Gastrocnemius medialis (tissue), 4 donors: Measurements from ENCODE around the gene C20orf202.

ENCODE experiments used
- POLR2A ChIP-seq, 2 donors: fragments of 450-650 bp; IDR thresholded peaks; one replicate each; pipeline ENCODE4 v1.6.1; 2017; ENCODE audit warnings: antibody characterized with exemption in 2 of 2, mild to moderate bottlenecking in 2 of 2, moderate library complexity in 2 of 2
- TF ChIP-seq, protein P1 (sequence below), 5 experiments: fragments of 450-650 bp in 3 of 5; fragments of 200-600 bp in 2 of 5; sonication (generic) in 2 of 5; IDR thresholded peaks in 4 of 5; conservative IDR thresholded peaks in 1 of 5; 1 replicate in 4 of 5; 2 replicates in 1 of 5; pipeline ENCODE4 v1.5.1; 2016 to 2019; ENCODE audit warnings: antibody characterized with exemption in 5 of 5, mild to moderate bottlenecking in 3 of 5, moderate library complexity in 3 of 5

- TF ChIP-seq, protein P1, sequence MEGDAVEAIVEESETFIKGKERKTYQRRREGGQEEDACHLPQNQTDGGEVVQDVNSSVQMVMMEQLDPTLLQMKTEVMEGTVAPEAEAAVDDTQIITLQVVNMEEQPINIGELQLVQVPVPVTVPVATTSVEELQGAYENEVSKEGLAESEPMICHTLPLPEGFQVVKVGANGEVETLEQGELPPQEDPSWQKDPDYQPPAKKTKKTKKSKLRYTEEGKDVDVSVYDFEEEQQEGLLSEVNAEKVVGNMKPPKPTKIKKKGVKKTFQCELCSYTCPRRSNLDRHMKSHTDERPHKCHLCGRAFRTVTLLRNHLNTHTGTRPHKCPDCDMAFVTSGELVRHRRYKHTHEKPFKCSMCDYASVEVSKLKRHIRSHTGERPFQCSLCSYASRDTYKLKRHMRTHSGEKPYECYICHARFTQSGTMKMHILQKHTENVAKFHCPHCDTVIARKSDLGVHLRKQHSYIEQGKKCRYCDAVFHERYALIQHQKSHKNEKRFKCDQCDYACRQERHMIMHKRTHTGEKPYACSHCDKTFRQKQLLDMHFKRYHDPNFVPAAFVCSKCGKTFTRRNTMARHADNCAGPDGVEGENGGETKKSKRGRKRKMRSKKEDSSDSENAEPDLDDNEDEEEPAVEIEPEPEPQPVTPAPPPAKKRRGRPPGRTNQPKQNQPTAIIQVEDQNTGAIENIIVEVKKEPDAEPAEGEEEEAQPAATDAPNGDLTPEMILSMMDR (IDR thresholded peaks at IDR 0.05 in 4 of 5, conservative IDR thresholded peaks at IDR 0.05 in 1 of 5): no peak
- no peak for TF ChIP-seq POLR2A (IDR thresholded peaks at IDR 0.05)
These were observed 36.1 kb upstream of the C20orf202 start for GRCh38 chr20:1166948-1167720.
